OCI-M1 (cell line): ENCODE results near the gene MALT1.
A peak's percentile ranks its signal among the peaks of the same experiment; 100 is the strongest.
"Not testable (repeated sequence)": the region's sequence is repeated elsewhere in the genome, so short reads cannot be mapped to it uniquely, and the experiment has no call there.

Experiments used
- DNase-seq: peaks from one replicate; lab custom pipeline; 2025; lab: John Stamatoyannopoulos, UW

Gene MALT1

DNA sequence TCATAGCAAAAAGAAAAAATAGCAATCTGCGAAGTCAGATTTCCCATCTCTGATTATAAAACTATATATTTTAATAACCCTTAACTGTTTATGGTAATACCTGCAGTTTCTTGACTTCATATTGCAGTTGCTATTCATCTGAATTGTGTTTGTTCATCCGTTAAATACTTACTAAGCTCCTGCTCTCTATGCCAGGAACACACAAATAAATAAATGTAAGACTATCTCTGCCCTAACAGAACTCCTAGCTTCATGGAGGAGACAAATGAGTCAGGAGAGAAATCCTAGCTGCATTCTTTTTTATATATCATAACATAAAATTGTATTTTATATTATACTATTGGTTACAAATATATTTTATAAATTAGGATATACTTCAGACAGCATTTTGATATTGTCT, 61.2 kb downstream of the MALT1 start:
- no peak for DNase-seq

GRCh38 chr18:58733866-58734265, 62.6 kb downstream of the MALT1 start:
- DNase-seq, result no peak

- no peak for DNase-seq
Observed at GRCh38 chr18:58738322-58738721, 67.1 kb downstream of the MALT1 start.

GRCh38 chr18:58745914-58746313, 74.6 kb downstream of the MALT1 start:
- no peak for DNase-seq

- no peak for DNase-seq
Observed at GRCh38 chr18:58748899-58749595, 77.8 kb downstream of the MALT1 start.

GRCh38 chr18:58753976-58754375, 82.7 kb downstream of the MALT1 start:
- DNase-seq, result peak; percentile 4

DNA sequence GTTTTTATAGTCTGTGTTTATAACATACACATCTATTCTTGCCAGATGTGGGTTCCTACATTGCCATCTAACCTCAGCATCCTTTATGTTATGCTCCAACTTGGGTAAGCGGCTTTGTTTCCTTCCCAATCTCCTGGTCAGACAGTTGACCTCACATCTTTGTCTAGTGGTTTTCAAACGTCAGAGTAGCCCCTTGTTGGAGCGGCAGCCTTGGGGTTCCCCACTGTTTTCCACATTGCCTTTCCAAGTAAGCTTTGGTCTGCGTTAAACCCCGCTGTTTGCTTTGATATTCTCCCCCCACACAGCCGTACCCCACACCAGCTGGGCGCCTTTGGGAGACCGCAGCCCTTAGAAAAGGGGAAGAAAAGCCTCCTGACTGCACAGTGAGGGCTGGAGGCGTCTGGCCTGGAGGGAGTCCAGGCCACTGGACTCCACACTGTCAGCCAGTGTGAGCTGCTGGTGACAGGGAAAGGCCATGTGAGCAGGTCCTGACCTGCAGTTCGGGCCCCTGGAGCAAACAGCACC, 83.3 kb downstream of the MALT1 start:
- DNase-seq, result peak; percentile 77

DNA sequence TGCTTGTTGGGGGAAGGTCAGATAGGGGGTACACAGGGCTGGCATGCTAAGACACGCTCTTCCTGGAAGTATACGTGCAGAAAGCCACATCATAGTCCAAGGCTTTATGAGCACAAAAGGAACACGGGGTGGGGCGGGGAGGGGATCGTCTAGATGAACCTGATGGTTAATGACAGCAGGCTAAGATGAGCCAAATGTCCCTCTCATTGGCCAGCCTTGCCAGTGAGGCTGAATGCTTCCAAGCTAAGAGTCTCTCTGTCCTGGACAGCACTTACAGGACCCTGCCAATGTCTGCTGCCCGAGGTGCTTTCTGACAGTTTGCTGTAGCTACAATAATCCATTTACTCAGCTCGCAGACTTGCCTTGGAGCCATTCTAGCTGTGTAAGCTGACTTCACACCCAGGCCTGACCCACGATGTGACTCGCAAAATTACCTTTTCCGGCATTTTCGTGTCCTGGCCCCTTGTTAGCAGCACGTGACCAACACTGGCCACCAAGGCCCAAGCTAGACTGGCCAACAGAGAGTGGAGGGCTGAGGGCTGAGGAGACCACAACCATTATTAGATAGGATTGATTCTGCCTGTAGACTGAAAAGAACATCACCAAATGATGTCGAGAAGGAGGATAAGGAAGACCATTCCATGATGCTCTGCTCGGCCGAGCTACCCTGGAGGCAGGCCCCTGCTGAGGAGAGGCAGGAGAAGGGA, 84.2 kb downstream of the MALT1 start:
- no peak for DNase-seq

DNA sequence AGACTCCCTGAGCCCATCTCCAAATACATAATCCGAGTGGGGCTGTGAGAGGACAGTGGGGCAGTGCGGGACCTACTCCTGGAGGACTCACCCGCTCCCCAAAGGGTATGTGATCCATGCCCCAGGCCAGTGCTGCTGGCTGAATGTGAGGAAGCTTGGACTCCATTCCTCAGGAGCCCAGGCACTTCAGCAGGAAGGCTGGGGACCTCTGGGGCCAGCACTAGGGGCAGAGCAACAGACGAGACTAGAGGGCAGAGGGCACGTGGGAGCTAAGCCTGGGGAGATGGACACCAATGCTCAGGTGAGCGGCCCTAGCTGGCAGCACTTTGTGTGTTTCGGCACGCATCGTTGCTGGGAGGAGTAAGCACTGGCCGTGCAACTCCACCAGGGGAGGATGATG, 84.9 kb downstream of the MALT1 start:
- no peak for DNase-seq

GRCh38 chr18:58756596-58757240, 85.5 kb downstream of the MALT1 start:
- no peak for DNase-seq

GRCh38 chr18:58757351-58757750, 86.1 kb downstream of the MALT1 start:
- not testable (repeated sequence) for DNase-seq

GRCh38 chr18:58758046-58758445, 86.8 kb downstream of the MALT1 start:
- no peak for DNase-seq

DNA sequence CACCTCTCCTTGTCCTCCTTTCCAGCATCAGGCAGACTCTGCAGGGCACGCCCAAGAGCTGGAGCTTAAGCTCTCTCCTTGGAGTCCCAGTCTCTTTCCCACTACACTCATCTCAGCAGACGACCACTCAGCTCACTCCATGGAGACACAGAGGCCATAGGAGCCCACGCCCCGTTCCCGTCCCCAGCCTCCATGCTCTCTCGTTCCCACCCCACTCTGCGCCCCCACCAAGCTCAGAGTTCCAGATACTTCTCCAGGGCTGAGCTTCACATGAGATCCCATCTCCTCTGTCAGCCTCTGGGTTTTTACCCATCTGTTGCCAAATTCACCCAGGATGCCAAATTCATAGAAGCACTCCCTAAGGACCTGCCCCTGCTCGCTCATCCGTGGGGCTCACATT, 87.3 kb downstream of the MALT1 start:
- DNase-seq, result no peak

- peak; percentile 26 for DNase-seq
Observed at GRCh38 chr18:58761241-58761969, 90.1 kb downstream of the MALT1 start.

GRCh38 chr18:58761970-58762780, 90.9 kb downstream of the MALT1 start:
- DNase-seq, result no peak

DNA sequence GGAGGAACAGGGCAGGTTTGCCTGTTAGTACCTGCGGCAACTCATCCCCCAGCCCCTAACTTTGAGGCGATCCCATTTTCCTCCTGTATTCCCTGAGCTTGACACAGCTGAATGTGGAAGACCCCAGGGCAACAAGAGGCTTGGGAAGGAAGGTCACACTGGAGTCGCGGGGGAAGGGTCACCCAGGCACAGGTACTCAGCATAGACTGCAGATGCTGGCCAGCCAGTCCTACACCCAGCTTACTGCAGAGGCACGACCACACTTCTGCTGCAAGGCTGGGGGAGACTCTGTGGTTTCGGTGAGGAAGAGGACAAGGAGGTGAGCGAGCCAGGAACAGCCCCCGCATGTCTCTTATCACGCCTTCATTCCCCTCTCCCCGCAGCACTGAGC, 91.5 kb downstream of the MALT1 start:
- DNase-seq, result peak; percentile 53

- no peak for DNase-seq
Observed at GRCh38 chr18:58766164-58766563, 94.9 kb downstream of the MALT1 start.

DNA sequence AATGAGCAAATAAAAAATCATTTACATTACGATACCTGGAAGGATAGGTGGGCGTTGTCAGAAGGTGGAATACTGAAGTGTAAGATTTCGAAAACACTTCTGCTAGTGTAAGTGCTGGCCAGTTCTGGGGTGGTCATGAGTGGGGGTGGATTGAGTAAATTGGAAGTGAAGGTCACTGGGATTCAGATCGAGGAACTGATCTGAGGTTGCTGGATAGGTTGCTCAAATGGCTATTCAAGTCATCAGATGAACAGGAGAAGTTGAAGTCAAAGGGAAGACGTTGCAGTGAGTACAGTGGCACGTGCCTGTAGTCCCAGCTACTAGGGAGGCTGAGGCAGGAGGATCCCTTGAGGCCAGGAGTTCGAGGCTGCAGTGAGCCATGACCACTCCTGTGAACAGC, 95.7 kb downstream of the MALT1 start:
- DNase-seq, result no peak

DNA sequence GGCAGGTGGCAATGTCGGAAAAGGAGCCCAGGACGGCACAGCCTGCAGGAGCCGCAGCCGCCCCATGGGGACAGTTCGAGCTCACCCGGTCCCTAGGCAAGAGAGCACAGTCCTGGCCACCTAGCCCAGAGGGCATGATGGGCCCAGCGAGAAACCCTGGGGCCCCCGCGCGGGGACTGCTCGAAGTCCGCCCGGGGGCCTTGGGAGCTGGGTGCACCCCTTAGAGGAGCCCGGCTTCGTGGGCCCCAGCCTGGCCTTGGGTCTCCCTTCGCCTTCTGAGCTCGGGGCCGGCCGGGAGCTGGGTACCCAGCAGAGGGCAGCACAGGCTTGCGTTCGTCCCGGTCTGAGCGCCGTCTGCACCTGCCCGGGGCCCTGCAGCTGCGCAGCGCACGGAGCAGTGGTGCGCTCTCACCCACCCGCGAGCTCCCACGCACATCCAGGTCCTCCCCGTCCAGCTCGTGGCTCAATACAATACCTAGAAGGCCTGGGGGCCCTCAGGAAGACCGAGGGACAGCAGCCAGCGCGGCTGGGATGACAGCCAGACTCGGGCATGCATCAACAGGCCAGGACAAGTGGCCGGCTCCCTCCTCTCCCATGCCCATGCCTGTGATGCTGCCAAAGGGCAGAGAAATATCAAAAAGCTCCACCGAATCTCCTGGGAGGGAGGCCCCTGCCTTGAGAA, 97.2 kb downstream of the MALT1 start:
- peak; percentile 64 for DNase-seq

DNA sequence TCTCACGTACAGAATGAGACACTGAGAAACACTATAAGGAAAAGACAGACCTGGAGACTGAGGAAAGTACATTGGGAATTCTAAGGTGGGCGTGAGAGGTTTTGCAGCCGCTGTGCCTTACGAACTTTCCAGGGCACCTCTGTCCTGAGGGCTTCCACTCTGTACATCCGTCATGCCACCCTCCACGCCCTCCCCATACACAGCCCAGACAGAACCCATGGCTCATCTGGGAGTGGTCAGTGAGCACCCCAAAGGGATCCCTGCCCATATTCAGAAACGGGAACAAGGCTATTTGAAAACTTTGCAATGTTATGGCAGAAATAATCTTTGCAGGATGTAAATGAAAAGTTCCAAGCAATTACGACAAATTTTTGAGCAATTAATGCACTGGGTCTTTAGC, 98.1 kb downstream of the MALT1 start:
- no peak for DNase-seq

DNA sequence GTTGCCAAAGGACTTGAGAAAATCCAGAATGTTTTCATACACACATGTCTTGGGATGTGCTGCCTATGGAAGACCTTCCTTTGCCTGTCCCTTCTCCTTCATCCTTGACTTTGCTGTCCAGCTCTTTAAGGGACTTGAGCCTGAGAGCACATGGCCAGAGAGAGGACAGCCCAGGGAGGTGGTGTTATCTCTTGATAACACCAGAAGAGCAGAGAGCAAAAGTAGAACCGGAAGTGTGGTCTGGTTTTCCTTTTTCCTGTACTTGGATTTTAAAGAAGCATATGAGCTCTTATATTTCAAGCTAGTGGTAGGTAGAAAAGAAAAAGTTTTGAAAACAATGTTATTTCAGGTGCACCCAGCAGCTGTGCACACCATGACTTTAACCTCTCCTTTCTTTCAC, 99.3 kb downstream of the MALT1 start:
- peak; percentile 28 for DNase-seq
